GM19438 (cell line): ENCODE results near the gene TRIM62.
A peak's percentile ranks its signal among the peaks of the same experiment; 100 is the strongest.
"Not testable (repeated sequence)": the region's sequence is repeated elsewhere in the genome, so short reads cannot be mapped to it uniquely, and the experiment has no call there.

Experiments
- ATAC-seq: cut with Tn5 transposase; IDR thresholded peaks from one replicate; pipeline ENCODE4 v1.9.1; 2021; ENCODE audit warnings: low read depth; ENCODE audit not compliant: unreplicated experiment

The TRIM62 gene

DNA sequence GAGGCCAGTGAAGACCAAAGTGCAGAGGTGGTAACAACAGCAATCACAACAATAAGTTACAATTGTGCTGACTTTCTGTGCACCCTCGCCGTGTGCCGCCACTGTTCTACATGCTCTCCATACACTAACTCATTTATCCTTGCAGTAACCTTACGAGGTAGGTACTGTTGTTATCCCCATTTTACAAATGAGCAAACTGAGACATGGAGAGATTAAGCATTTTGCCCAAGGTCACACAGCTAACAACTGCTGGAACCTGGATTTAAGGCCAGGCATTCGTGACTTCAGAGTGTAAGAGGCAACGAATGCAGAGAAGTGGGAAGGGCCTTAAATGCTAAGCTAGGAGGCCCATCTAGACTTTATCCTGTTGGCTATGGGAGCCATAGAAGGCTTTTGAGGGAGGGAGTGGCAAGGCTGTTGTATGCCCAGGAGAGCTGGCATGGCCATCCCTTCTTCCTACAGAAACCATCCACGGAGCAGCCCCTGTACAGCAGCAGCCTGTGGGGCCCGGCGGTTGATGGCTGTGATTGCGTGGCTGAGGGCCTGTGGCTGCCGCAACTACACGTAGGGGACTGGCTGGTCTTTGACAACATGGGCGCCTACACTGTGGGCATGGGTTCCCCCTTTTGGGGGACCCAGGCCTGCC is 64.3 kb downstream of the TRIM62 start:
- no peak for ATAC-seq

DNA sequence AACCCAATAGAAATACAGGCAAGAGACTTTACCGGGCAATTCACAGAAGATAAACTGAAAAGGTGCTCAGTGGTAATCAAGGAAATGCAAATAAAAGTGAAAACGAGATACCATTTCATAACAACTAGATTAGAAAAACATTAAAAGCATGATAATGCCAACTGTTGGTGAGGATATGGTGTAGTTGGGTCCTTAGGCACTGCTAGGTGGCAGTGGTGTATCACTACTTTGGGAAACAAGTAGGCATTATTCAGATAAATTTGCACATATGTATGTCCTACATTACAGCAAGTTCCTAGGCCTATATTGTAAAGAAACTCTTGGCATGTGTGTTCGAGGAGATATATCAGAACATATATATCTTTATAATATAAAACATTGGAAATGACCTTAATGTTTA is 69.9 kb downstream of the TRIM62 start:
- ATAC-seq = no peak

DNA sequence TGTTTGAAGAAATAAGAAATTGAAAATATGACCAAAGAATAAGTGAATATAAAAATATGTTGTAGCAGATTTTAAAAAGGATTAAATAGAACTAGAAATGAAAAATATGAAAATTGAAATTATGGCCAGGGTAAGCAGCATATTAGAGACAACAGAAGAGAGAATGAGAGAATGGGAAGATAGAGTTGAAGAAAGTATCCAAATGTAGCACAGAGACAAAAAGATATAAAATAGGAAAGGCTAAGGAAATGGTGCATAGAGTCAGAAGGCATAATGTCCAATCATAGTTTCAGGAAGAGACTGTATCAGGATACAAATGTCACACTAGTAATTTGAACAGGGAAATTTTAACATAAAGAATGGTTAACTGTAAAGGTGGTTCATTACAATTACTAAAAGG is 71.4 kb downstream of the TRIM62 start:
- ATAC-seq = no peak

DNA sequence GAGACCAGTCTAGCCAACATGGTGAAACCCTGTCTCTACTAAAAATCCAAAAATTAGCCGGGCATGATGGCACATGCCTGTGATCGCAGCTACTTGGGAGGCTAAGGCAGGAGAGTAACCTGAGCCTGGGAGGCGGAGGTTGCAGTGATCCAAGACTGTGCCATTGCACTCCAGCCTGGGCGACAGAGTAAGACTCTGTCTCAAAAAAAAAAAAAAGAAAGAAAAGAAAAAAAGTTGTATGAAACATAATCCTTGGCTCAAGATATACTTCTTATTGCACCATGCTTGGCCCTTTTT is 81.8 kb downstream of the TRIM62 start:
- not testable (repeated sequence) for ATAC-seq

DNA sequence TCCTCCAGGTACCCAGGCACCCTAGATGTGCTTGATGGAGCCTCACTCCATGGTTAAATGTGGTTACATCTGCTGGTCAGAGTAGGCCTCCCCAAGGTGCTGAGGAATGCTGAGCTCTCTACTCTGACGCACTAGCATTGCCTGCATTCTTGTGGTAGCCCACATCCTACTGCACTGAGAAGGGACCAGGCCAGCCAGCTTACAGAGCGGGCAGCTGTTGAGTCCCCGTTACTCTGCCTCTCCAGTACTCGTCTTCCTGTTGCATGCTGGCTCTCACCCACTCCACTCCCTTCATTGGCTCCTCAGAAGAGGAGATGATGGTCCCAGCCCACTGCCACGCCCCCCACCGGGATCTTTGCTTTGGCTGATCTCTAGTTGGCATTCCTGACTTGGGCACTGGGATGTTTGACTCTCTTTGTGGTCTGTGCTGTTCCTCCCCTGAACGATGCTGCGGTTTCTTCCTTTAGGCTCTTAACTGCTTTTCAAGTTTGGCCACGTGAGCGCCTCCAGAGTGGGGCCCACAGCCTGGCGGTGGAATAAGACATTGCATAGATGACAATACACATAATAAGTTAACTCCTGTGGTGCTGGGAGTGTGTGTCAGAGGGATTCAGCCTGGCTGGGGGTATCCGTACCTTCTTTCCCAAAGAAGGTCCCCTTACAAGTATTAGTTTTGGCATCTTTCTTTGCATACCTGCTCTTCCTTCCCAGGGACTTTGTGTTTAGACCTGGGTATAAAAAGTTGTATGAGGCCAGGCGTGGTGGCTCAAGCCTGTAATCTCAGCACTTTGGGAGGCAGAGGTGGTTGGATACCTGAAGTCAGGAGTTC is 82.3 kb downstream of the TRIM62 start:
- peak; percentile 99 for ATAC-seq

DNA sequence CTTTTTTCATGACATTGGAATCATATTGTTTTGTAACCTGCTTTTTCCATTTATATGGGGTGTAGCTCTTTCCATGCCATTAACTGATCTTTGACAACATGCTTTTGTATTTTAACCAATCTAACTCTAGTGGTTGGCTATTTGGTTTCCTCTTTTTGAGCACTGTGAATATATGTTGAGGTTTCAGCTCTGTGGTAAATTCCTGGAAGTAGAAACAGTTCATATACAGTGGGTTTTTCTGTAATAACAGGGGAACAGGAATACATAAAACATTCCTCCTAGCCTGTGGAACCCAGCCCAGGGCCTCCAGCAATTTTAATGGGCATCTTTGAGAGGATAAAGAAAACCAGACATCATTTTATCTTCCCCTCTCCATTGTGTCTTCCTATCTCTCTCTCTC is 83.5 kb downstream of the TRIM62 start:
- no peak for ATAC-seq

DNA sequence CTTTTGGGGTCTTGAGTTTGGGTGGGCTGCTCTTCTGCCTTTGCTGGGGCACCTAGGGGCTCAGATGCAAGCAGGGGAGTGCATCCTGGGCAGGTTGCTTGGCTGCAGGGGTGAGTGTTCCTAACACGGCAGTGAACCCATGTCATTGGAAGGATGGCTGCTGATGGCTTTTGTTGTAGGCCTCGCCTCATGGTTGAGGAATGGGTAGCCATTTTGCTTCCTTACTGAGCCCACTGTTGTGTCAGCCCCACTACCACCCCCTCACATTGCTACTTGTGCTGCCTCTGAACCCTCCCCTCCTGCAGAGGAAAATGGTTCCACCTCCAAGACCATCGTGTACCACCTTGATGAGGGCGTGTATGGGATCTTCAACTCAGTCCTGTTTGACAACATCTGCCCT is 84.1 kb downstream of the TRIM62 start:
- no peak for ATAC-seq

DNA sequence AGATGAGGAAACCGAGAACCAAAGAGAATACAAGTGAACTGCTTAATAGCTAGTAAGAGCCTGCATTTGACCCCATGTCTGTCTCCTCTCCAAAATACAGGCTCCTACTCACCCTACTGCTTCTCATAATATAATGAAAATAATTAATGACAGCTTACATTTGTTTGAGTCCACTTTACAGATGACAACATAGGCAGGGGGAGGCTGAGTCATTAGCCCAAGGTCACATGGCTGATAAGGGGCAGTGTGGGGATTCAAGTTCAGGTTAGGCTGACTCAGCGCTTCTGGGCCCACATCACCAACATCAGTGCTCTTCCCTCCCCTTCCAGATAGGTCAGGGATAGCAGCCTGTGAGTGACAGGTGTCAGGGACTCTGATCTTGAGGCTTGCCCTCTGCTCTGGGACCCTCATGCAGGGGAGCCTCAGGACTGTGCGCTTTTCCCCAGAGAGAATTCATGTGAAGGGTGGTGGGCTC is 84.7 kb downstream of the TRIM62 start:
- no peak for ATAC-seq

DNA sequence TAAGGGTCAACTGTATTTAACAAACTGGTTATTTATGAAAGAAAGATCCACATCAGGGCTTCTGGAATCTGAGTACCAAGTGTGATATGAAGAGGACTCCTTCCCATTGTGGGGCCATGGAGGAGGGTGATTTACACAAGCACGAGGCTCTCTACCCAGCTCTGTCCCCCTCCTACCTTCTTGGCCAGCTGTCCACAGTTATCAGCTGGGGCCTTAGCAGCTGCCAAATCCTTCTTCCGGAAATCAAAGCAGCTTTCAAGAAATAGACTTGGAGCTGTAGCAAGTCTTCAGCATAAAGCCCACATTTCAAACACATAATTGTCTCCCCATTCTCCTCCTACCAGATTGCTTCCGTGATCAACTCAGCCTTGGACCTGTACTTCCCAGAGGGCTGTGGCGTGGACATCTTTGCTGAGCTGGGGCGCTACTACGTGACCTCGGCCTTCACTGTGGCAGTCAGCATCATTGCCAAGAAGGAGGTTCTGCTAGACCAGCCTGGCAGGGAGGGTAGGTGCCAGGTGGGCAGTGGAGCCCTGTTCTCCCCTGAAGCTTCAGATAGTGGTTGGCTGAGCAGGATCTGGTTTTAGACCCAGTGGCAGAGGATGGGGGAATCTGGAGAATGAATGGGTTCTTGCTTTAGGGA is 85.4 kb downstream of the TRIM62 start:
- no peak for ATAC-seq
